GM12873 (cell line): Measurements from ENCODE around the gene HERC3.

Experiments used
- CTCF ChIP-seq: IDR thresholded peaks from 2 replicates; pipeline ENCODE4 v1.5.1; 2012; ENCODE audit warnings: low read depth, mild to moderate bottlenecking, moderate library complexity, low read length, control low read depth; ENCODE audit not compliant: insufficient read depth; ENCODE audit errors: missing control alignments

HERC3 gene

DNA sequence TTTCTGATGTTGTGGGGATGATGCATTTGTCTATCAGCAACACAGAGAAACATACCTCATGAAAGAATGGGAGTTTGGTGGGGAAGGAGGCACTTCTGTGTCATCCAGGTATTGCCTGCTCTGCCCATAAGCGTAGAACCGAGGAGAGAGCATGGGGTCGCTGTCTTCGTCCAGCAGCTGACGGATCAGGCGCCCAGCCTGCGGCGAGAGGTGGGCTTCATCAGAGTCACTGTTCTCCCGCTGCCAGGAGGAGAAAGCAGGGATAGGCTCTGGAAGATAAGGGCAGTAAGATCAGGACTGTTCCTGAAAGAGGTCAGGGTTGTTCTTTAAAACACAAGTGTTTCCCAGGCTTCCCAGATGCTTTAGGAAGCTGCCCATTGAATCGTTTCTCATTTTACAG, 158.1 kb downstream of the HERC3 start:
- no peak for TF ChIP-seq CTCF

- TF ChIP-seq CTCF: no peak
Observed at GRCh38 chr4:88751258-88752075, 159.2 kb downstream of the HERC3 start.

DNA sequence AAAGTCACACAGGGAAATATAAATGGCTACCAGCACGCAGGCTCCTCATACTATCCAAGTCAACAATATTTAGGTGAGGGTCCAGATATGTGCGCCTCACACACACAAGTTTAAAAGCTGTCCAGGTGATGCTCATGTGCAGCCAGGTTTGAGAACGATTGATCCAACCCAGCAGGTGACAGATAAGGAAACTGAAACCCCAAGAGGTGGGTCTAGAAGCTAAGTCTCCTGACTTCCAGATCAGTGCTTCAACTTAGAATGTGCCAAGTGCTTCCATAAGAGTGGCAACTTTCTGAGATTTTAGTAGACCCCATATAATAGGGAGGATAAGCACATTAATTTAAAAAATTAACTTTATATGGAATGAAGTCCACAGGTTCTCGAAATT, 159.8 kb downstream of the HERC3 start:
- TF ChIP-seq CTCF: no peak

GRCh38 chr4:88752754-88753153, 160.5 kb downstream of the HERC3 start:
- no peak for TF ChIP-seq CTCF

- no peak for TF ChIP-seq CTCF
Observed at GRCh38 chr4:88753658-88754571, 161.6 kb downstream of the HERC3 start.

- TF ChIP-seq CTCF: no peak
Observed at GRCh38 chr4:88754796-88755195, 162.5 kb downstream of the HERC3 start.

DNA sequence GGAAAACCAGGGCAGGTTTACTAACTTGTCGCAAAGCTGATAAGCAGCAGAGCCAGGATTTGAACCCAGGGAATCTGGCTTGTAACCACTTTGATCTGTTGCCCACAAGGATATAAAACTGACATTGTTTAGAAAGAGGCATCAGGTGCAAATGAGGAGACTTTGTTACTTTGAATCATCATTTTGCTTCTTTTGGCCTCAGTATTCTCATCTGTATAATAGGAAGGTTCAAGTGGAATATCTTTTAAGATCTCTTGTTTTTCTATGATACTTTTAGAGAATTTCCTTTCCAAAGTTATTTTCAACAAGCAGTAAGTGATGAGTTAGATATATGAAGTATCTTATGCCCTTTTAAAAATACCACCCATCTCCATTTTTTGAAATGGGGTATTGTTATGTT, 163.2 kb downstream of the HERC3 start:
- no peak for TF ChIP-seq CTCF
